DMS 273 (cell line): ENCODE results near the gene GDF10.
A peak's percentile ranks its signal among the peaks of the same experiment; 100 is the strongest.

Experiments
- DNase-seq: peaks from one replicate; lab custom pipeline; 2025; ENCODE audit not compliant: unreplicated experiment; lab: John Stamatoyannopoulos, UW

Gene GDF10

DNA sequence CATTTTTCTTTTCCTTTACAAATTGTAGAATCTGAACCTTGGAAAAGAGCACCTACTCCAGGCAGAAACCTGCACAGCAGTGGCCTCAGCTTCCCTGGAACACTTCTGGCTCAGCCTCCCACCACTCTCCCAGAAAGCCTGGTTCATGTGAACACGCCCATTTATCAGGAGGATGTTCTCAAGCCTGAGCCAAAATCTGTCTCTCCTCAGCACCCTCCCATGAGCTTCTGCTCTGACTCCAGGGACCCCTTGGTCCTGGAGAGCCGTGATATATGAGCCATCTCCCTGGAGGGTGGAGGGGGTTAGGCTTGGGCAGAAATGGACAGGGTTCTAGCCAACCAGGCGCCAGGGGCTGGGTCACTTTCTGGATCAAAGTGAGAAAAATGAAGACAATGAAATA is 32.4 kb downstream of the GDF10 start:
- no peak for DNase-seq

DNA sequence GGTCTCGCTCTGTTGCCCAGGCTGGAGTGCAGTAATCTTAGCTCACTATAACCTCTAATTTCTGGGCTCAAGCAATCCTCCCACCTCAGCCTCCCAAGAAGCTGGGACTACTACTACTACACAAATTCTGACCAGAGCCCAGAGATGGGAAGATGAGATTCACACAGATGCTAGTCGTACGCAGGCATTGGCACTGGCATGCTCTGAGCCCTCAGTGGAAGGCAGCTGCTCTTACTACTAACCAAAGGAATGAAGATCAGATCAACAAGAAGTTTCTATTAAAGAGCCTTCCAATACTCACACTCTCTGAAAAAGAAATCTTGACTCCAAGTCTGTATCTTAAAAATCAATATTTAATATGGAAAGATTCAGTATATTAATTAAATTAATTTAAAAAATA is 32.9 kb downstream of the GDF10 start:
- no peak for DNase-seq

DNA sequence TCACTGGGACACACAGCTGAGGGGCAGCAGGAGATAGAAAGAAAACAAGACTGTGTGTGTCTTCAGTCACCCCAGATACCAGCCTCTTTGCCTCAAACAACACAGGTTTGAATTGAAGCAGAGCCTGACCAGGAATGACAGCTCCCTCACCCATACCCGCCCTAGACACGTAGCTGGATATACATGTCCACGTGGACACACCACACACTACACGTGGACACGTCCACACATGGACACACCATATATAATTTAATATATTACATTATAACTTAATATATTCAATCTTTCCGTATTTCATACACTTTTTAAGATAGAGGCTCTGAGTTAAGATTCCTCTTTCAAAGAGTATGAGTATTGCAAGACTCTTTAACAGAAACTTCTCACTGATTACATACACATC is 33.5 kb downstream of the GDF10 start:
- DNase-seq, result no peak

DNA sequence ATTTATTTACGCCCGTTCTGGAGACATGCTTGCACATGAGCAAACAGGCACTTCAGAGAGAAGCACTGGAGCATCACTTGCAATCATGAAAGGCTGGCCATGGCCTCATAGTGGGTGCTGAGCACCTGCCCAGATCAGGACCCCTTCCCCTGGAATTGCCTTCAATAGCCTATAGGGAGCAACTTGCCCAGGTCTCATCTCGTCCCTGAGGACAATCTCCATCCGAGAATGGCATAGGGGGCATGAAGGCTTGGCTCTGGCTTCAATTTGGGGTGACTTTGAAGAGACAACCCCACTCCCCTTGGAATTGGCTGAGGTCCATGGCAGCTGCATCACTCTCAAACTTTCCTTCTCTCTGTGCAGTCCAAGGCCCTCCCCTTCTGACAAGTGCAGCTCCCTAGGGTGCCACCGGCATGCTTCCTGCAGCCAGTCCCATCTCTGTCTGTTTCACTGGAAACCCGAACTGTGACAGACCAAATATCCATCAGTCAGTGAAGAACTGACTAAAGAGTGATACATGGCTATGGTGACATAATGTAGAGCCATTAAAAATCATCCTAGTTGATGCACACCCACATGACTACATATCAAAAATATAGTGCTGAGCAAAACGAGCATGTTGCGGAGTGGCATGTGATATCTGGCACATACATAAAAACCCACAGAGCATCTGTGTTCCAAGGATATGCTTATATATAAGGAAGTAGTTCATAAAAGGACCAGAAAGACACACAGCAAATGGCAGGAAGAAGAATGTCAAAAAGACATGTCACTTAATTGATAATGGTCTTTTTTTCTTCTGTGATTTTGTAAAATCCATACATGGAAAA is 34.7 kb downstream of the GDF10 start:
- no peak for DNase-seq

DNA sequence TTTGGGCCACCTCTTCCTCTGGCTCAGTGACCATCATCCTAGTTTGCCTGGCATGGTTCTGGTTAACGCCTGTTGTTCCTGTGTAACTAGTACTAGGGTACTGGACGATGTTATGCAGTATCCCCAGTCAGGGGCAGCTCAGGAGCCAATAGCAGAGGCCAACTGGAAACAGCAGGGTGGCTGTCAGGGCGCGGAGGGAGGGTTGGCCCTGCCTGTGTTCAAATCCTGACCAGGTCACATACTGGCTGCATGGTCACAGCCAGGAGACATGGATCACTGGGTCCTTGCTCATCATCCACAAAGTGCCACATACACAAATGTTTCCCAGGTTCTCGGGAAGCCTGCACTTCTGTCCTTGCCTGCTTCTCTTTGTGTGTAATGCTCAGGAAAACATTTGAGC is 35.9 kb downstream of the GDF10 start:
- DNase-seq, result no peak

DNA sequence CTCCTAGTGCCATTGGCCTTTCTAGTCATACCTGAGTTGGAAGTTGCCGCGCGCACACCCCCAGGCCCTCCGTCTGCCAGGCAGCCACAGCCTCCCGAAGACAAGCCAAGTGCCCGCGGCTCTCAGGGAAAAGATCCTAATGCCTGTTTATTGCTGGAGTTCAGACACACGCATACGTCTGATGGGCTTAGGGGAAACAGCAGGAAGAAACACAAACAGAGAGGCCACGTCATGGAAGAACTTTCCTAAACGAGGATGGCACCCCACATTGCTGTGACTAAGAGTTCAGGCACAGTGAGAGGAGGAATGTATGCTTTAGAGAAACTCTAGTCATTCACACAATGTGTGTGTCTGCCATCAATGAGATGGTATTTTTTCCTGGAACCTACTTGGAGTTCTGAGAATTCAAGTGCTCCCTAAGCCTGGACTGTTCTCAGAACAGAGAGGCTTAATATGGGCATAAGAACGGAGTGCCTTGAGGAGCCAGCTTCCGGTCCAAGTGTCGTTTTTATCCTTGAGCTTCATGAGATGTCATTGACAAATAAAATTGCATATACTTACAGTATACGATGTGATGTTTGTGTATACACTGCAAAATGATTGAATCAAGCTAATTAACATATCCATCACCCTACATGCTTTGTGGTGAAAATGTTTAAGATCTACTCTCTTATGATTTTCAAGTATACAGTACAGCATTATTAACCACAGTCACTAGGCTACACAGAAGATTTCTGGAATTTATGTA is 36.6 kb downstream of the GDF10 start:
- DNase-seq, result no peak

DNA sequence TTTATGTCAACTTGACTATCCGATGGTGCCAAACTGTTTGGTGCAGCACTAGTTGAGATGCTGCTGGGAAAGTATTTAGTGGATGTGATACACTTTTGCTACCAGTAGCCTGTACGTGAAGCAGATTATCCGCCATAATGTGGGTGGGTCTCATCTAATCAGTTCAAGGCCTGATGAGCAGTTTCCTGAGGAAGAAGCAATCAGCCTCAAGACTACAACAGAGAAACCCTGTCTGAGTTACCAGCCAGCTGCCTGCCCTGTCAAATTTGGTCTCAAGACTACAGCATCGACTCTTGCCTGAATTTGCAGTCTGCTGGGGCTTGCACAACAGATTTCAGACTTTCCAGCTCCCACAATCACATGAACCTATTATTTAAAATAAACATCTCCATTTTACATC is 37.3 kb downstream of the GDF10 start:
- DNase-seq, result no peak

DNA sequence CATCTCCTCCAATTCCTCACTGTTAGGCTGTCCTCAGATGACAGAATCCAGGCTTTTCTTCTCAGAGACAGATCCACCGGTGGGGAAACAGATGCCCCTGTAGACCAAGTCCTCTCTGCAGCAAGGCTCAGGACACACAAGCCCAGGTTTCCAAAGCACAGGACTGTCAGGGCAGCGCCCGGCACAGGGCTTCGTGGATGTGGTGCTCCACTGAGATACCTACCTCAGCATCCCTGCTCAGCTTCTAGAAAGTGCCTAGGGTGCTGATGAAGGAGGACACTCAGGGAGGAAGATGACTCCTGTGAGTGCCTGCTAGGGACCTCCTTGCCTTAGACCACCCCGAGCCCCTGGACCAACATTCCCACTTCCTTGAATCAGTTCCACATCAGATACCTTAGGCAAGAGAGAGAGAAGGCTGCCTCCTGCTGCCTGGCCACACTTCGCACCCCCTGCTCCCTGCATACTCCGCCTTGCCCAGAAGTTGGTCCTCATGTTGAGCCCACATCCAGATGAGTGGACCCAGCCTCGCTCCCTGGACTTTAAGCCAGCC is 39.3 kb downstream of the GDF10 start:
- no peak for DNase-seq

DNA sequence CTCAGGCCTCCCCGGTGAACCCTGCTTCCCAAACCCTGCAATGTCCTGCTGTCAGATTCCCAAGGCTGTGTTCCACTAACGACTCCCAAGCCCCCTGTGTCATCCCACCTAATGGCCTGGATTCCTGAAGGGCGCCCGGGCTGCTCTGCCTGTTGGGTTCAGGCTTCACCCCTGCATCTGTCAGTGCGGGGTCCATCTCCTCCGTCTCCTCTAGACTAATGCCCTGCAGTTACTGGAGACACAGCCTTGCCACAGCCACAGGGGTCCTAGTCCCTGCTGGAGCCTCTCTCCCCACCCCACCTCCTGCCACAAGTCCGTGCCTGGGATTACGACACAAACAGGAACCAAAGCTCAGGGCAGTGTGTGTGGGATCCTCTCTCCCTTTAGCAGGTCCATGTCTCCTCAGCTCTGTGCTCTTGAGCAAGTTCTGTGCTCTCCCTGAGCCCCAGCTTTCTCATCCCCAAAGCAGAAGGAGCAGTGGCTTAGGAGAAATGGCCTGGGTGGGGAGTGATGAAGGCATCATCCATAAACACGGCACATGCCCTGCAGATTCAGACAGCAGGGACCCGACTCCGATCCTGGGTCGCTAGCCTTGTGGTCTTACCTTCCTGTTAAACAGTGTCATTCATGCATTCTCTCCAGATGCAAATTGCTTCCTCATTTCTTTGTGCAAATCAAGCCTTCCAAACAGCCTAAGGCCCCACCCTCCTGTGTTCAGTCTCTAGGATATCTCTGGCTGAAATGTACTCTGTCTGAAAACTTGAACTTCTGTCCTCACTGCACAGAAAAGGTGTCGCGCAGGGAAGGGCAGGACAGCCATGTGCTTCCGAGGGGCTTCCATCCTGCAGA is 40.0 kb downstream of the GDF10 start:
- no peak for DNase-seq

DNA sequence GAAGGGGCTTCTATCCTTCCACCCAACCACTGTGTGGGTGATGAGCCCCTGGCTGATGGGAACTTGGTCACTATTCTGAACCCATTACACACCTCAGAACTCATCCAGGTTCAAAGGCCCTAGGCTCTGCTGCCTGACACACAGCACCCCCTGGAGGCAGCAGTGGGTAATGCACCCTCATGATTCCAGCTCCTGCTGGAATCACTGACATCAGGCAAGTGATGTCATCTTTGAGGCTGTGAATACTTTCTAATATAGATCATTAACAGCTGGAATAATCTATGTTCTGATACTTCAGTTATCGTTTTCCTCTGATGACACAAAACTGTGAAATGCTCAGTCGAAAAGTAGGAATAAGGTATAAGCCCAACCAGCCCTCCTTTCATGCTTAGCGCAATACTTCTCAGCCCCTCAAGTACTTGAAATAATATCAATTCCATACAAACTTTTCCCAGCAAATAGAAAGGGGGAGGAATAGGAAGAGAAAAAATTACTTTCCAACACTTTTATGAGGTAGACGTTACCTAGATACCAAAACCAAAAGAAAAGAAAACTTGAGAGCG is 40.7 kb downstream of the GDF10 start:
- DNase-seq, result peak; percentile 68

DNA sequence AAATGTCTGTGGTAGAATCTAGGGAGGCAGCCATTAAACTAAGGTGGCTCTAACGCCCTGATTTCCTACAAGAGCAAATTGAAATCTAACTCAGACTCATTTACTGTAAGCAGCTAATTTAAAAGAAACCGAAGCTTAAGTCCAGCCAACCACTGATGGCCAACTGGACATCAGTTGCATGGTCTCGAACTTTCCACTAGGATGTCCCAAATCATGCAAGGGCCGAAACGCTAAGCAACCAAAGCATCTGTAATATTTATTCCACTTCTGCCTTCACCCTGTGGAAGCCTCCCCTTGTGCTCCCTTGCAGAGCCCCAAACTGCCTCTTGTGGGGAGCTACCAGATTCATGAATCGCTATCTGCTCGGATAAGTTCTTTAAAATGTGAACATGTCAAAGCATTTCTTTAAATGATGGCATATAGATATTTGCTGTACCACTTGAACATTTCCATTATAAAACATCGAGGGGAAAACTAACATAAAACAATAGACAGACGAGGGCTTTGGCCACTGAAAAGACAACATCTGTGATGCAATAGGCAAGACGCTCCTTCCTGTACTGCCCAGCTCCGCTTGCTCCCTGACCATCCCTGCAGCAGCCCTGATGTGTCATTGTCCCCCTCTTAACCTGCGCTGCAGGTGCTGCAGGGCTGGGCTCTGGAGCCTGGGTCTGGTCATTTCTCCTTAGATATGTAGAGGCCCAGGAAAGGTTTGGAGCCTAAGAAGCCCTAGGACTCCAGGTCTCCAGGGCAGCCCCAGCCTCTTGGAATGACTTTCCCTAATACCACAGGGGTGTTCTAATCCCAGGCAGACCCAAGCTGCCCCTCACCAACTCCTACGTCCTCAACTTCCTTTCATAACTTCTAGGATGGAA is 45.2 kb downstream of the GDF10 start:
- DNase-seq, result no peak

DNA sequence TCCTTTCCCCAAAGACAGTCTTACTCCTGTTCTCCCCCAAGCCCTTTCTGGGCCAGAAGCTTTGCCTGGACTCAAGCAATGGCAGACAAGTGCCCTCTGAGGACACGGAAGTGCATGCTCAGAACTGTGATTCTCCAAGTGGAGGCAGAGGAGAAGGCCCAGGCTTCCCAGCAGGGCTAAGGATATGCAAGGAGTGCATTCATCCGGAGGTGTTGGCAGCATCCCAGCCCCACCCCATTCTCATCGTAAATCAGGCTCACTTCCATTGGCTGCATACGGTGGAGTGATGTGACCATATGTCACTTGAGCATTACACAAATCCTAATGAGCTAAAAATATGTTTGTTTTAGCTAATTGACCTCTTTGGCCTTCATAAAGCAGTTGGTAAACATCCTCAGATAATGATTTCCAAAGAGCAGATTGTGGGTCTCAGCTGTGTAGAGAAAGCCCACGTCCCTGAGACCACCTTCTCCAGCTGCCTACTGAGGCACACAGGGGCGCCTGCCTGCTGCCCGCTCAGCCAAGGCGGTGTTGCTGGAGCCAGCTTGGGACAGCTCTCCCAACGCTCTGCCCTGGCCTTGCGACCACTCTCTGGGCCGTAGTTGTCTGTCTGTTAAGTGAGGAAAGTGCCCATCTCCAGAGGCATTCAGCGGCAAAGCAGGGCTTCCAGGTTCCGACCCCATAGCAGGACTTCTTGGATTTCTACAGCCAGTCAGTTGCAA is 46.7 kb downstream of the GDF10 start:
- peak; percentile 91 for DNase-seq

DNA sequence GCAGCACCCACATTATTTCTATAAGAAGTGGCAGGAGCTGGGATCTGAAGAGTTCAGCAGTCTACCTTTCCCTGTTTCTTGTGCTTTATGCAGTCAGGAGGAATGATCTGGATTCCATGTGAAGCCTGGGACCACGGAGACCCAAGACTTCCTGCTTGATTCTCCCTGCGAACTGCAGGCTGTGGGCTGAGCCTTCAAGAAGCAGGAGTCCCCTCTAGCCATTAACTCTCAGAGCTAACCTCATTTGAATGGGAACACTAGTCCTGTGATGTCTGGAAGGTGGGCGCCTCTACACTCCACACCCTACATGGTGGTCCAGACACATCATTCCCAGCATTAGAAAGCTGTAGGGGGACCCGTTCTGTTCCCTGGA is 47.3 kb downstream of the GDF10 start:
- DNase-seq, result no peak

DNA sequence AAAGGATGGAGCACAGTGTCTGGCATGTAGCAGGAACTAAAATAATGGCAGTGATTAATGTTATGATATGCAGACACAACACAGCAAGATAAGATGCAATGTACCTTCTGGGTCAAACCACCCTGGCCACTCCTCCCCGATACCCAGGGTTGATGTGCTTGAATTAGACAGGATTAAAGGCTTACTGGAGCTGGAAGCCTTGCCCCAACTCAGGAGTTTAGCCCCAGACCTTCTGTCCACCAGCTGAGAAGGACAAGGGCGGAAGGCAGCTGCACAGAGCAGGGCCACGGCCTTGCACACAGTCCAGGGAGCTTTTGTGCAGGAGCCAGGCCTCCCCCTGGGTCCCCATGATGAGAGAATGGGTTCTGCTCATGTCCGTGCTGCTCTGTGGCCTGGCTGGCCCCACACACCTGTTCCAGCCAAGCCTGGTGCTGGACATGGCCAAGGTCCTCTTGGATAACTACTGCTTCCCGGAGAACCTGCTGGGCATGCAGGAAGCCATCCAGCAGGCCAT is 48.2 kb downstream of the GDF10 start, which contains the start of gene RBP3:
TSS of gene RBP3 (plus strand) at position 226 of the 514 bp plus-strand sequence. CDS start at position 348, 122 bp downstream.
- DNase-seq, result no peak

DNA sequence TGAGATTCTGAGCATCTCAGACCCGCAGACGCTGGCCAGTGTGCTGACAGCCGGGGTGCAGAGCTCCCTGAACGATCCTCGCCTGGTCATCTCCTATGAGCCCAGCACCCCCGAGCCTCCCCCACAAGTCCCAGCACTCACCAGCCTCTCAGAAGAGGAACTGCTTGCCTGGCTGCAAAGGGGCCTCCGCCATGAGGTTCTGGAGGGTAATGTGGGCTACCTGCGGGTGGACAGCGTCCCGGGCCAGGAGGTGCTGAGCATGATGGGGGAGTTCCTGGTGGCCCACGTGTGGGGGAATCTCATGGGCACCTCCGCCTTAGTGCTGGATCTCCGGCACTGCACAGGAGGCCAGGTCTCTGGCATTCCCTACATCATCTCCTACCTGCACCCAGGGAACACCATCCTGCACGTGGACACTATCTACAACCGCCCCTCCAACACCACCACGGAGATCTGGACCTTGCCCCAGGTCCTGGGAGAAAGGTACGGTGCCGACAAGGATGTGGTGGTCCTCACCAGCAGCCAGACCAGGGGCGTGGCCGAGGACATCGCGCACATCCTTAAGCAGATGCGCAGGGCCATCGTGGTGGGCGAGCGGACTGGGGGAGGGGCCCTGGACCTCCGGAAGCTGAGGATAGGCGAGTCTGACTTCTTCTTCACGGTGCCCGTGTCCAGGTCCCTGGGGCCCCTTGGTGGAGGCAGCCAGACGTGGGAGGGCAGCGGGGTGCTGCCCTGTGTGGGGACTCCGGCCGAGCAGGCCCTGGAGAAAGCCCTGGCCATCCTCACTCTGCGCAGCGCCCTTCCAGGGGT is 48.9 kb downstream of the GDF10 start:
- no peak for DNase-seq

DNA sequence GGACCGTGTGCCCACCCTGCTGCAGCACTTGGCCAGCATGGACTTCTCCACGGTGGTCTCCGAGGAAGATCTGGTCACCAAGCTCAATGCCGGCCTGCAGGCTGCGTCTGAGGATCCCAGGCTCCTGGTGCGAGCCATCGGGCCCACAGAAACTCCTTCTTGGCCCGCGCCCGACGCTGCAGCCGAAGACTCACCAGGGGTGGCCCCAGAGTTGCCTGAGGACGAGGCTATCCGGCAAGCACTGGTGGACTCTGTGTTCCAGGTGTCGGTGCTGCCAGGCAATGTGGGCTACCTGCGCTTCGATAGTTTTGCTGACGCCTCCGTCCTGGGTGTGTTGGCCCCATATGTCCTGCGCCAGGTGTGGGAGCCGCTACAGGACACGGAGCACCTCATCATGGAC is 49.5 kb downstream of the GDF10 start:
- DNase-seq, result no peak

DNA sequence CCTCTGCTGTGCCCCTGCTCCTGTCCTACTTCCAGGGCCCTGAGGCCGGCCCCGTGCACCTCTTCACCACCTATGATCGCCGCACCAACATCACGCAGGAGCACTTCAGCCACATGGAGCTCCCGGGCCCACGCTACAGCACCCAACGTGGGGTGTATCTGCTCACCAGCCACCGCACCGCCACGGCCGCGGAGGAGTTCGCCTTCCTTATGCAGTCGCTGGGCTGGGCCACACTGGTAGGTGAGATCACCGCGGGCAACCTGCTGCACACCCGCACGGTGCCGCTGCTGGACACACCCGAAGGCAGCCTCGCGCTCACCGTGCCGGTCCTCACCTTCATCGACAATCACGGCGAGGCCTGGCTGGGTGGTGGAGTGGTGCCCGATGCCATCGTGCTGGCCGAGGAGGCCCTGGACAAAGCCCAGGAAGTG is 50.0 kb downstream of the GDF10 start:
- DNase-seq, result no peak
